ENCODE results near the gene SCN9A. TPM values are rescaled to one million over a fixed set of nuclear protein-coding genes. Genes with fewer than 3 reads are reported as not detected.

SCN9A gene
- total RNA-seq, 1 experiment from 2014 or later: 3.4 TPM

DNA sequence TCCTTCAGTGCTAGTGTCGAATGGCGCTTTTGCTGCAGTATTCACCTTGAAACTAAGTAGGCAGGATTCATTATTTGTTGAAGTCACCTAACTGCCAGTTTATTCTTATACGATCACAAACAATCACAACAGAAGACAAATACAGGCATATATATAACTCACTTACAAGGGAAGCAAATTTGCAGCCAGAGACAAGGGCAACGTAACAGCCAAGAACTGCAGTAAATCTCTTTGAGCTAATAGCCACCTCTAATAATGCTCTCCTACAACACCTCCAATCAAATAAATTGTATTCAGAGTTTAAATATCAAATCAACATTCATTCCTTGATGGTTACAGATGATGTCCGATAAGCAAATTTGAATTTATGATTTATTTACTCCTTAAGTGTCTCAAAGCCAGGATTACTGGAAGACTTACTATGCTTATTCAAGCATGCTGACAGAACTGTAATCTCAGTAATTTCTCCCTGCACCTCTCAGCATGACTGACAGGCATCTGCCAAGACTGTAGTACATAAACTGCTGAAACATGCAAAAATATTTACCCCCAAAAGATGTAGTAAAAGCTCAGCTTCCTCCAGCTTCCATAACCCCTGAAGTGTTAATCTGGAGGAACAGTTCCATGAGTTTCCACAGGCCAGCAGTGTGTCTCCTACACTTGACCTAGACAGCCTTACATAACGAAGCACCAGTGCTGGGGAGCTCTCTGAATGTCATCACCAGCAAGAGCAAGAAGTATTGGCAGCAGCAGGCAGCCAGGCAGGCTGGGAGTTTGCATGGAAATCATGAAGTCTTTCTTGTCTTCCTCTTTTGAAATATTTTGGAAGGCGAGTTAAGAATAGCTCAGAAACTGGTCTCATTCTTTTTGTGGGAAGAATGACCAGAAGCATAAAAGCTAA is 227.0 kb downstream of the SCN9A start:
- BruUV-seq (replicated peaks): no TSS peak
- H2AFZ ChIP-seq: no peak overlapping the region
- POLR2A ChIA-PET (ENCODE audit: unreplicated experiment): no interaction called here
- no peaks in the 10 kb centered on the region for H3F3A ChIP-seq (ENCODE audit: insufficient read depth, low read depth)
- no peaks in the 10 kb centered on the region for H3K36me3 ChIP-seq (ENCODE audit: low read depth)
- H4K20me1 ChIP-seq (ENCODE audit: insufficient read depth): no peaks in the 10 kb centered on the region
- H3K79me2 ChIP-seq (ENCODE audit: low read depth): no peaks in the 10 kb centered on the region
- no peak overlapping the region for H3K4me3 ChIP-seq
- H3K4me2 ChIP-seq: no peak overlapping the region
- H3K27me3 ChIP-seq (ENCODE audit: insufficient read depth, low read depth): no peaks in the 10 kb centered on the region
- intact Hi-C loops (cut with micrococcal nuclease; ENCODE audit: unreplicated experiment): no loop called here
- no peaks in the 10 kb centered on the region for H3K9me2 ChIP-seq (ENCODE audit: insufficient read depth)
- TF ChIP-seq, protein P1, sequence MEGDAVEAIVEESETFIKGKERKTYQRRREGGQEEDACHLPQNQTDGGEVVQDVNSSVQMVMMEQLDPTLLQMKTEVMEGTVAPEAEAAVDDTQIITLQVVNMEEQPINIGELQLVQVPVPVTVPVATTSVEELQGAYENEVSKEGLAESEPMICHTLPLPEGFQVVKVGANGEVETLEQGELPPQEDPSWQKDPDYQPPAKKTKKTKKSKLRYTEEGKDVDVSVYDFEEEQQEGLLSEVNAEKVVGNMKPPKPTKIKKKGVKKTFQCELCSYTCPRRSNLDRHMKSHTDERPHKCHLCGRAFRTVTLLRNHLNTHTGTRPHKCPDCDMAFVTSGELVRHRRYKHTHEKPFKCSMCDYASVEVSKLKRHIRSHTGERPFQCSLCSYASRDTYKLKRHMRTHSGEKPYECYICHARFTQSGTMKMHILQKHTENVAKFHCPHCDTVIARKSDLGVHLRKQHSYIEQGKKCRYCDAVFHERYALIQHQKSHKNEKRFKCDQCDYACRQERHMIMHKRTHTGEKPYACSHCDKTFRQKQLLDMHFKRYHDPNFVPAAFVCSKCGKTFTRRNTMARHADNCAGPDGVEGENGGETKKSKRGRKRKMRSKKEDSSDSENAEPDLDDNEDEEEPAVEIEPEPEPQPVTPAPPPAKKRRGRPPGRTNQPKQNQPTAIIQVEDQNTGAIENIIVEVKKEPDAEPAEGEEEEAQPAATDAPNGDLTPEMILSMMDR (conservative IDR thresholded peaks at IDR 0.05): no peak
- no peak for TF ChIP-seq EZH2 (IDR thresholded peaks at IDR 0.05; ENCODE audit: low read depth)
- H3K9me3 ChIP-seq (ENCODE audit: insufficient read depth, low read depth): no peaks in the 10 kb centered on the region
- no peak for DNase-seq
- CTCF ChIA-PET: no interaction called here
- no peaks in the 10 kb centered on the region for H3K4me1 ChIP-seq (replicated peaks; ENCODE audit: insufficient read depth)
- no peak overlapping the region for H3K27ac ChIP-seq

DNA sequence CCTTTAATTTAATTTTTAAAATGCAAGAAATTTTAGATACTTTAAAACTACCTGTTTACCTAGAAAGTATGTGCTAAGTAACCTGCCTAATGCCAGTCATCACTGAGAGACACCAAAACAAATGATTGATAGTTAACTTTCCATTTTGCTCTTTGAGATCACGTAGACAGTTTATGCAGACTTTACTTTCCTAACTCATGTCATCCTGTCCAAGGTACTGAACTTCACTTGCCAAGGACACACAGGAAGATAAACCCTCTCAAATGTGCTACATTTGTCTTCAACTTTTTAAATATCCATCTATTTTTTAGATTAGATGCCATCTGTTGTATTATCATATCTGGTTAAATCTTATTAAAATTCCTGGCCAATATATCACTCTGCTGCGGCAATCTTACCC is 227.9 kb downstream of the SCN9A start:
- no peaks in the 10 kb centered on the region for H3K36me3 ChIP-seq (ENCODE audit: low read depth)
- H3K27ac ChIP-seq: no peak overlapping the region
- no peaks in the 10 kb centered on the region for H3K4me1 ChIP-seq (replicated peaks; ENCODE audit: insufficient read depth)
- H3K4me2 ChIP-seq: no peak overlapping the region
- no peaks in the 10 kb centered on the region for H3K27me3 ChIP-seq (ENCODE audit: insufficient read depth, low read depth)
- BruUV-seq (replicated peaks): no TSS peak
- CTCF ChIA-PET: no interaction called here
- H3K9me3 ChIP-seq (ENCODE audit: insufficient read depth, low read depth): no peaks in the 10 kb centered on the region
- intact Hi-C loops (cut with micrococcal nuclease; ENCODE audit: unreplicated experiment): no loop called here
- H2AFZ ChIP-seq: no peak overlapping the region
- no peaks in the 10 kb centered on the region for H3F3A ChIP-seq (ENCODE audit: insufficient read depth, low read depth)
- no peaks in the 10 kb centered on the region for H3K9me2 ChIP-seq (ENCODE audit: insufficient read depth)
- no peaks in the 10 kb centered on the region for H3K79me2 ChIP-seq (ENCODE audit: low read depth)
- POLR2A ChIA-PET (ENCODE audit: unreplicated experiment): no interaction called here
- TF ChIP-seq, protein P1 (conservative IDR thresholded peaks at IDR 0.05): no peak
- TF ChIP-seq EZH2 (IDR thresholded peaks at IDR 0.05; ENCODE audit: low read depth): no peak
- no peak for DNase-seq
- no peaks in the 10 kb centered on the region for H4K20me1 ChIP-seq (ENCODE audit: insufficient read depth)
- H3K4me3 ChIP-seq: no peak overlapping the region

Other genes starting within 250 kb of the SCN9A start
- not detected in 2 replicates for gene SCN1A, start 247.9 kb downstream of the SCN9A start, total RNA-seq (2021)
- not detected in 2 replicates for gene SCN7A, start 118.3 kb upstream of the SCN9A start, total RNA-seq (2021)

All from PC-9 (cell line).